Caco-2 (cell line): ENCODE data around the gene IL12A. TPM values are rescaled to one million over a fixed set of nuclear protein-coding genes. Genes with fewer than 3 reads are reported as not detected.

Experiments
- BruUV-seq: library from RNA; stranded (reverse); fragments of 400-500 nt; replicated peaks from 2 replicates; lab custom pipeline; 2021; lab: Mats Ljungman, UMichigan
- CTCF ChIA-PET: fragments of 300-600 bp; sonication (Branson Sonifier 250); formaldehyde crosslinking; loops from one replicate; lab custom pipeline; 2022; ENCODE audit warnings: antibody characterized with exemption; lab: Charles Lee
- POLR2A ChIA-PET: fragments of 300-600 bp; sonication (Branson Sonifier 250); formaldehyde crosslinking; loops from one replicate; lab custom pipeline; 2022; ENCODE audit warnings: antibody characterized with exemption; lab: Charles Lee
- DNase-seq, 2 experiments: peaks; one replicate each; pipeline versions ENCODE4 v3.0.0 to v3.0.0-alpha.2; 2020 to 2022
- H3K27me3 ChIP-seq: replicated peaks from 2 replicates; pipeline ENCODE4 v1.6.0; 2011; ENCODE audit warnings: low read length; ENCODE audit not compliant: control insufficient read depth, insufficient read depth
- H3K36me3 ChIP-seq: 2 replicates; pipeline ENCODE4 v1.5.1; 2011; ENCODE audit warnings: low read length; ENCODE audit not compliant: control insufficient read depth, insufficient read depth
- H3K4me1 ChIP-seq: fragments of 250-450 bp; sonication (Bioruptor Pico); 2 replicates; pipeline ENCODE4 v1.5.1; 2020; ENCODE audit warnings: mild to moderate bottlenecking
- H3K4me3 ChIP-seq: 2 replicates; pipeline ENCODE4 v1.5.1; 2011; ENCODE audit warnings: low read depth, mild to moderate bottlenecking, control low read depth, low read length
- H3K9me3 ChIP-seq: fragments of 250-450 bp; sonication (Bioruptor Pico); 2 replicates; pipeline ENCODE4 v1.5.1; 2020; ENCODE audit warnings: mild to moderate bottlenecking, moderate library complexity
- H3K27ac Mint-ChIP-seq: one replicate; pipeline ENCODE4 v1.8.0; 2022; ENCODE audit warnings: mixed read lengths; ENCODE audit not compliant: unreplicated experiment
- H3K27me3 Mint-ChIP-seq: one replicate; pipeline ENCODE4 v1.8.0; 2022; ENCODE audit warnings: mixed read lengths; ENCODE audit not compliant: insufficient read depth, unreplicated experiment
- H3K36me3 Mint-ChIP-seq: one replicate; pipeline ENCODE4 v1.8.0; 2022; ENCODE audit warnings: mild to moderate bottlenecking, mixed read lengths; ENCODE audit not compliant: insufficient read depth, unreplicated experiment
- H3K4me1 Mint-ChIP-seq: one replicate; pipeline ENCODE4 v1.8.0; 2022; ENCODE audit warnings: low read depth, mixed read lengths; ENCODE audit not compliant: unreplicated experiment
- H3K4me3 Mint-ChIP-seq: one replicate; pipeline ENCODE4 v1.8.0; 2022; ENCODE audit warnings: mild to moderate bottlenecking, moderate library complexity, mixed read lengths; ENCODE audit not compliant: unreplicated experiment
- H3K9me3 Mint-ChIP-seq: one replicate; pipeline ENCODE4 v1.8.0; 2022; ENCODE audit warnings: mixed read lengths; ENCODE audit not compliant: unreplicated experiment
- intact Hi-C: fragments of 100-400 bp; cut with micrococcal nuclease; formaldehyde crosslinking; loops from one replicate; pipeline ENCODE4 v1.10.0; 2022; ENCODE audit not compliant: unreplicated experiment
- total RNA-seq: library from RNA; stranded (reverse); gene quantifications from 2 replicates; pipeline ENCODE4 v1.2.3, GENCODE V29; 2022
- TF ChIP-seq, protein P1 (sequence below), 2 experiments: fragments of 200-600 bp in 1 of 2; IDR thresholded peaks; 1 replicate in 1 of 2; 2 replicates in 1 of 2; pipeline versions ENCODE4 v1.5.1 to v1.8.0; 2011 to 2022; ENCODE audit warnings: antibody characterized with exemption in 1 of 2, control low read depth in 1 of 2, inconsistent platforms in 1 of 2, low read depth in 1 of 2, low read length in 1 of 2, mild to moderate bottlenecking in 1 of 2, moderate library complexity in 1 of 2; ENCODE audit not compliant: insufficient read depth in 1 of 2, severe bottlenecking in 1 of 2, unreplicated experiment in 1 of 2

The IL12A gene
- total RNA-seq, 1 experiment from 2014 or later: 0.95 TPM

DNA sequence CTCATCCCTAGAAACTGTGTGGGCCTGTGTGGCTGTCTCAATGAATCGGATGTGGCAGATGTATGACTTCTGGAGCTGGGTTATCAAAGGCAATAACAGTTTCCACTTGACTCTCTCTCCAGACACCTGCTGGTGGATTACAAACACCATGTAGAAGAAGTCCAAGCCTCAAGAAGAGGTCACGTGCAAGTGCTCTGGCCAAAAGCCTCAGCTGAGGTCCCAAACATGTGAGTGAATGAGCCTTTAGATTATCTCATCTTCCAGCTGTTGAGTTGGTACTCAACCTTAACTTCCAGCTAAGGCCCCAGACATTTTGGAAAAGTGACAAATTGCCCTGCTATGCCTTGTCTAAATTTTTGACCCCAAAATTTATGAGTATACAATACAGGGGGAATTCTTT is 42.7 kb upstream of the IL12A start:
- Mint-ChIP-seq H3K4me1 (no peaks in the 10 kb centered on the region), H3K36me3 (no peaks in the 10 kb centered on the region), H3K27ac (no peak overlapping the region), H3K4me3 (no peak overlapping the region), H3K9me3 (no peaks in the 10 kb centered on the region), H3K27me3 (peaks cover 5% of the 10 kb centered on the region)
- Histone ChIP-seq H3K36me3 (no peaks in the 10 kb centered on the region), H3K9me3 (no peaks in the 10 kb centered on the region), H3K27me3 (no peaks in the 10 kb centered on the region), H3K4me3 (no peak overlapping the region), H3K4me1 (no peaks in the 10 kb centered on the region)
- CTCF ChIA-PET: no interaction called here
- BruUV-seq: no TSS peak
- DNase-seq: no peak
- intact Hi-C loops: no loop called here
- POLR2A ChIA-PET: no interaction called here
- TF ChIP-seq, protein P1, sequence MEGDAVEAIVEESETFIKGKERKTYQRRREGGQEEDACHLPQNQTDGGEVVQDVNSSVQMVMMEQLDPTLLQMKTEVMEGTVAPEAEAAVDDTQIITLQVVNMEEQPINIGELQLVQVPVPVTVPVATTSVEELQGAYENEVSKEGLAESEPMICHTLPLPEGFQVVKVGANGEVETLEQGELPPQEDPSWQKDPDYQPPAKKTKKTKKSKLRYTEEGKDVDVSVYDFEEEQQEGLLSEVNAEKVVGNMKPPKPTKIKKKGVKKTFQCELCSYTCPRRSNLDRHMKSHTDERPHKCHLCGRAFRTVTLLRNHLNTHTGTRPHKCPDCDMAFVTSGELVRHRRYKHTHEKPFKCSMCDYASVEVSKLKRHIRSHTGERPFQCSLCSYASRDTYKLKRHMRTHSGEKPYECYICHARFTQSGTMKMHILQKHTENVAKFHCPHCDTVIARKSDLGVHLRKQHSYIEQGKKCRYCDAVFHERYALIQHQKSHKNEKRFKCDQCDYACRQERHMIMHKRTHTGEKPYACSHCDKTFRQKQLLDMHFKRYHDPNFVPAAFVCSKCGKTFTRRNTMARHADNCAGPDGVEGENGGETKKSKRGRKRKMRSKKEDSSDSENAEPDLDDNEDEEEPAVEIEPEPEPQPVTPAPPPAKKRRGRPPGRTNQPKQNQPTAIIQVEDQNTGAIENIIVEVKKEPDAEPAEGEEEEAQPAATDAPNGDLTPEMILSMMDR (IDR thresholded peaks at IDR 0.05; ENCODE audit: insufficient read depth in 1 of 2, low read depth in 1 of 2, low read length in 1 of 2, severe bottlenecking in 1 of 2, unreplicated experiment in 1 of 2): no peak

DNA sequence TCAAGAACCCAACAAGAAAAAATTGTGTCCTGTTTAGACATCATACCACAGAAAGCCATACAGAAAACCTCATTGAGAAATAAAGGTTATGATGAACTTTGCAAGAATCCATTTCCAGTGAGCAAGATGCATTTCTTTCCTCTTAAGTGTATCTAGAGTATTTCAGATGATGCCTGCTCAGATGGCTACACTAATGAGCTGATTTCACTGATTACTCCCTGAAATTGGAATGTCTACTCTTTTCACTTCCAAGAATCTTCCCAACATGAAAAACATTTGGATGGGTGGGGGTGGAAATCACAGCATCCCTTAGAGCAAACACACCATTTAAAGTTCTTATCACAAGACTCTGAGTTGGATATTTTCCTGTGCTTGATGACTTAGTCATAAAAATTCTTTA is 41.4 kb upstream of the IL12A start:
- Histone ChIP-seq H3K9me3 (no peaks in the 10 kb centered on the region), H3K4me1 (no peaks in the 10 kb centered on the region), H3K4me3 (no peak overlapping the region), H3K36me3 (no peaks in the 10 kb centered on the region), H3K27me3 (no peaks in the 10 kb centered on the region)
- Mint-ChIP-seq H3K4me1 (no peaks in the 10 kb centered on the region), H3K36me3 (no peaks in the 10 kb centered on the region), H3K9me3 (no peaks in the 10 kb centered on the region), H3K27ac (no peak overlapping the region), H3K27me3 (peaks cover 5% of the 10 kb centered on the region), H3K4me3 (no peak overlapping the region)
- TF ChIP-seq, protein P1 (IDR thresholded peaks at IDR 0.05; ENCODE audit: insufficient read depth in 1 of 2, low read depth in 1 of 2, low read length in 1 of 2, severe bottlenecking in 1 of 2, unreplicated experiment in 1 of 2): no peak
- ChIA-PET CTCF (no interaction called here), POLR2A (no interaction called here)
- no TSS peak for BruUV-seq
- no peak for DNase-seq
- intact Hi-C loops: no loop called here

DNA sequence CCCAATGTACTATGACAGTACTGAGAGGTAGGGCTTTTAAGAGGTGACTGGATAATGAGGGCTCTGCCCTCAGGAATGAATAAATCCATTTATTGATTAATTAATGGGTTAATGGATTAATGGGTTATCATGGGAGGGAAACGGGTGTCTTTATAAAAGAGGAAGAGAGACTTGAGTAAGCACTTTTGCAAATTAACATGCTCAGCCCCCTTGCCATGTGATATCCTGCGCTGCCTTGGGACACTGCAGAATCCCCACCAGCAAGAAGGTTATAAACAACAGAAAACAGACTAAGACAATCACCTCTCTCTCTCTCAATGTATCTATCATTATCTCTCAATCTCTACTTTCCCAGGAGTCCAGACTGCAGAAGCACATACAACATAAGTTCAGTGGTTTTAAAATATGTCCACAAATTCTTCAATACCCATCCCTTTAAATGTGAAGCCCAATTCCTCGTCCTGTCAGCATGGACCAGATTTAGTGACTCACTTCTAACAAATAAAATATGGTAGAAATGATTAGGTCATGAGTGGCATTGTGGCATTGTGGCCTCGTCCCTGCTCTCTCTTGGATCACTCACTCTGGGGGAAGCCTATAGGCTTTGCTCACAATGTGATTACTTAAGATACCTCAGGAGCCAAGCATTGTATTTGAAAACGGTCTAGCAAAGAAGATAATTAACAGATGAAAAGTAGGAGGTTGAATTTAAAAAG is 40.0 kb upstream of the IL12A start:
- POLR2A ChIA-PET: no interaction called here
- Histone ChIP-seq H3K4me3 (no peak overlapping the region), H3K4me1 (no peaks in the 10 kb centered on the region), H3K9me3 (no peaks in the 10 kb centered on the region), H3K27me3 (no peaks in the 10 kb centered on the region), H3K36me3 (no peaks in the 10 kb centered on the region)
- intact Hi-C loops: no loop called here
- DNase-seq: no peak
- H3K27me3 Mint-ChIP-seq: peaks cover 2% of the 10 kb centered on the region
- no TSS peak for BruUV-seq
- H3K36me3 Mint-ChIP-seq: no peaks in the 10 kb centered on the region
- CTCF ChIA-PET: no interaction called here
- no peak overlapping the region for H3K4me3 Mint-ChIP-seq
- H3K27ac Mint-ChIP-seq: no peak overlapping the region
- H3K9me3 Mint-ChIP-seq: no peaks in the 10 kb centered on the region
- H3K4me1 Mint-ChIP-seq: no peaks in the 10 kb centered on the region
- TF ChIP-seq, protein P1 (IDR thresholded peaks at IDR 0.05; ENCODE audit: insufficient read depth in 1 of 2, low read depth in 1 of 2, low read length in 1 of 2, severe bottlenecking in 1 of 2, unreplicated experiment in 1 of 2): no peak
